CD4-positive, CD25-positive, alpha-beta regulatory T cell (primary cell): Measurements from ENCODE around the gene USP8. TPM values are rescaled to one million over a fixed set of nuclear protein-coding genes. Genes with fewer than 3 reads are reported as not detected.

ENCODE experiments used
- ATAC-seq, 2 donors: fragments of 150-1000 bp; cut with Tn5 transposase; one replicate each; pipeline ENCODE4 v1.10.0; 2021; ENCODE audit warnings: low read depth in 2 of 2, moderate number of reproducible peaks in 2 of 2, moderate library complexity in 1 of 2
- DNase-seq, 3 donors: peaks; one replicate each; pipeline versions ENCODE4 v3.0.0 to v3.0.0-alpha.2; 2012 to 2022; ENCODE audit warnings: mixed read lengths in 1 of 3
- H3K27ac ChIP-seq: one replicate; pipeline ENCODE4 v1.7.0; 2013; ENCODE audit warnings: mild to moderate bottlenecking, low read length; ENCODE audit not compliant: insufficient read depth, poor library complexity, severe bottlenecking
- H3K27me3 ChIP-seq: one replicate; pipeline ENCODE4 v1.7.0; 2013; ENCODE audit warnings: low read length; ENCODE audit not compliant: control insufficient read depth, insufficient read depth
- H3K36me3 ChIP-seq: one replicate; pipeline ENCODE4 v1.7.0; 2013; ENCODE audit warnings: mild to moderate bottlenecking, low read length, moderate library complexity; ENCODE audit not compliant: control insufficient read depth, insufficient read depth
- H3K4me1 ChIP-seq: 2 replicates; pipeline ENCODE4 v1.7.0; 2013; ENCODE audit warnings: mild to moderate bottlenecking, low read length; ENCODE audit not compliant: insufficient read depth, control insufficient read depth, poor library complexity, severe bottlenecking
- H3K4me3 ChIP-seq: one replicate; pipeline ENCODE4 v1.7.0; 2013; ENCODE audit warnings: low read depth, mild to moderate bottlenecking, low read length, moderate library complexity
- H3K9me3 ChIP-seq, 2 experiments: 1 replicate in 1 of 2; 2 replicates in 1 of 2; pipeline ENCODE4 v1.7.0; 2013; ENCODE audit warnings: low read length in 2 of 2, mild to moderate bottlenecking in 1 of 2, moderate library complexity in 1 of 2; ENCODE audit not compliant: control insufficient read depth in 2 of 2
- H3K27ac Mint-ChIP-seq, 3 donors: one replicate each; pipeline ENCODE4 v1.8.0; 2020 to 2022; ENCODE audit warnings: mild to moderate bottlenecking in 3 of 3, mixed read lengths in 3 of 3, moderate library complexity in 2 of 3
- H3K27me3 Mint-ChIP-seq: one replicate; pipeline ENCODE4 v1.8.0; 2022; ENCODE audit warnings: mild to moderate bottlenecking, mixed read lengths
- H3K36me3 Mint-ChIP-seq: one replicate; pipeline ENCODE4 v1.8.0; 2020; ENCODE audit warnings: mixed read lengths
- H3K4me1 Mint-ChIP-seq, 4 donors: one replicate each; pipeline ENCODE4 v1.8.0; 2020 to 2022; ENCODE audit warnings: mixed read lengths in 4 of 4, mild to moderate bottlenecking in 1 of 4
- H3K4me3 Mint-ChIP-seq, 4 donors: one replicate each; pipeline ENCODE4 v1.8.0; 2020 to 2022; ENCODE audit warnings: mild to moderate bottlenecking in 4 of 4, mixed read lengths in 4 of 4, moderate library complexity in 3 of 4
- H3K9me3 Mint-ChIP-seq, 7 donors: one replicate each; pipeline ENCODE4 v1.8.0; 2020 to 2022; ENCODE audit warnings: mixed read lengths in 7 of 7, mild to moderate bottlenecking in 3 of 7, moderate library complexity in 2 of 7
- polyA plus RNA-seq, 4 donors: library from polyadenylated mRNA; unstranded; fragments of 300-500 nt; fragmentation: Illumina TruSeq; gene quantifications; one replicate each; pipeline ENCODE4 v1.2.3, GENCODE V29; 2021
- total RNA-seq: library from RNA; stranded (reverse); gene quantifications from one replicate; pipeline ENCODE4 v1.2.3, GENCODE V29; 2022

USP8 gene
- total and polyA plus RNA-seq, 5 donors from 2014 or later, result 35.4 to 76.8 (median 48.3) TPM

GRCh38 chr15:50452927-50453326 is 28.7 kb downstream of the USP8 start:
- Histone ChIP-seq H3K27me3 (no peaks in the 10 kb centered on the region), H3K27ac (no peak overlapping the region), H3K4me3 (no peak overlapping the region), H3K9me3 (no peaks in the 10 kb centered on the region), H3K36me3 (peaks cover 48% of the 10 kb centered on the region), H3K4me1 (no peaks in the 10 kb centered on the region)
- peaks cover 24% of the 10 kb centered on the region for H3K36me3 Mint-ChIP-seq
- H3K27ac Mint-ChIP-seq, result peak overlapping the region in 2 of 3 donors; percentile 4 to 16
- no peaks in the 10 kb centered on the region for H3K27me3 Mint-ChIP-seq
- no peaks in the 10 kb centered on the region for H3K9me3 Mint-ChIP-seq
- no peak for ATAC-seq
- H3K4me1 Mint-ChIP-seq, result peaks cover 9 to 19% (median 12%) of the 10 kb centered on the region in 4 donors
- H3K4me3 Mint-ChIP-seq, result no peak overlapping the region
- DNase-seq, result no peak

GRCh38 chr15:50458348-50459112 is 34.3 kb downstream of the USP8 start:
- DNase-seq, result no peak
- peak overlapping the region in 2 of 3 donors; percentile 57 to 59 for H3K27ac Mint-ChIP-seq
- peaks cover 39% of the 10 kb centered on the region for H3K36me3 Mint-ChIP-seq
- H3K4me3 Mint-ChIP-seq, result no peak overlapping the region
- H3K27me3 Mint-ChIP-seq, result no peaks in the 10 kb centered on the region
- Histone ChIP-seq H3K36me3 (peaks cover 52% of the 10 kb centered on the region), H3K4me3 (no peak overlapping the region), H3K27ac (no peak overlapping the region), H3K4me1 (no peaks in the 10 kb centered on the region), H3K27me3 (no peaks in the 10 kb centered on the region), H3K9me3 (no peaks in the 10 kb centered on the region)
- peaks cover 0 to 18% (median 8%) of the 10 kb centered on the region in 4 donors for H3K4me1 Mint-ChIP-seq
- ATAC-seq, result no peak
- H3K9me3 Mint-ChIP-seq, result no peaks in the 10 kb centered on the region

- Mint-ChIP-seq H3K9me3 (no peaks in the 10 kb centered on the region), H3K4me3 (no peak overlapping the region), H3K4me1 (peaks cover 3 to 16% (median 5%) of the 10 kb centered on the region in 4 donors), H3K27ac (peak overlapping the region in 2 of 3 donors; percentile 9 to 34), H3K36me3 (peaks cover 31% of the 10 kb centered on the region), H3K27me3 (no peaks in the 10 kb centered on the region)
- Histone ChIP-seq H3K4me1 (no peaks in the 10 kb centered on the region), H3K27ac (no peak overlapping the region), H3K27me3 (no peaks in the 10 kb centered on the region), H3K9me3 (no peaks in the 10 kb centered on the region), H3K36me3 (peaks cover 63% of the 10 kb centered on the region), H3K4me3 (no peak overlapping the region)
- ATAC-seq (no peak), DNase-seq (no peak)
Observed at GRCh38 chr15:50463423-50464358, 39.5 kb downstream of the USP8 start.

GRCh38 chr15:50471072-50471471 is 46.9 kb downstream of the USP8 start:
- H3K9me3 Mint-ChIP-seq, result no peaks in the 10 kb centered on the region
- H3K27ac Mint-ChIP-seq, result peak overlapping the region in 1 of 3 donors; percentile 25
- no peak overlapping the region for H3K4me3 Mint-ChIP-seq
- H3K36me3 Mint-ChIP-seq, result peaks cover 25% of the 10 kb centered on the region
- Histone ChIP-seq H3K4me1 (no peaks in the 10 kb centered on the region), H3K27ac (no peak overlapping the region), H3K27me3 (no peaks in the 10 kb centered on the region), H3K9me3 (no peaks in the 10 kb centered on the region), H3K4me3 (no peak overlapping the region), H3K36me3 (peaks cover 47% of the 10 kb centered on the region)
- peaks cover 0 to 6% (median 2%) of the 10 kb centered on the region in 4 donors for H3K4me1 Mint-ChIP-seq
- DNase-seq (no peak), ATAC-seq (no peak)
- no peaks in the 10 kb centered on the region for H3K27me3 Mint-ChIP-seq

GRCh38 chr15:50476143-50476542 is 51.9 kb downstream of the USP8 start:
- Histone ChIP-seq H3K27me3 (no peaks in the 10 kb centered on the region), H3K9me3 (no peaks in the 10 kb centered on the region), H3K27ac (no peak overlapping the region), H3K36me3 (peaks cover 67% of the 10 kb centered on the region), H3K4me3 (no peak overlapping the region), H3K4me1 (no peaks in the 10 kb centered on the region)
- Mint-ChIP-seq H3K9me3 (peaks cover 0 to 1% (median 0%) of the 10 kb centered on the region in 7 donors), H3K4me1 (peaks cover 7 to 9% (median 9%) of the 10 kb centered on the region in 4 donors), H3K27me3 (no peaks in the 10 kb centered on the region), H3K36me3 (peaks cover 37% of the 10 kb centered on the region), H3K27ac (no peak overlapping the region), H3K4me3 (no peak overlapping the region)
- DNase-seq, result no peak
- no peak for ATAC-seq

- no peaks in the 10 kb centered on the region for H3K27me3 Mint-ChIP-seq
- ATAC-seq, result no peak
- H3K4me1 Mint-ChIP-seq, result peaks cover 7 to 22% (median 12%) of the 10 kb centered on the region in 4 donors
- no peak overlapping the region for H3K4me3 Mint-ChIP-seq
- no peak overlapping the region for H3K27ac Mint-ChIP-seq
- H3K36me3 Mint-ChIP-seq, result peaks cover 41% of the 10 kb centered on the region
- no peak overlapping the region for H3K4me3 ChIP-seq
- peaks cover 0 to 3% (median 0%) of the 10 kb centered on the region in 7 donors for H3K9me3 Mint-ChIP-seq
- no peaks in the 10 kb centered on the region for H3K9me3 ChIP-seq
- no peak for DNase-seq
- H3K36me3 ChIP-seq, result peaks cover 56% of the 10 kb centered on the region
- H3K4me1 ChIP-seq, result no peaks in the 10 kb centered on the region
- H3K27me3 ChIP-seq, result no peaks in the 10 kb centered on the region
- H3K27ac ChIP-seq, result no peak overlapping the region
Observed at GRCh38 chr15:50484781-50485180, 60.6 kb downstream of the USP8 start.

- Mint-ChIP-seq H3K36me3 (peaks cover 44% of the 10 kb centered on the region), H3K4me1 (peaks cover 6 to 21% (median 11%) of the 10 kb centered on the region in 4 donors)
Observed at GRCh38 chr15:50485389-50485788, 61.2 kb downstream of the USP8 start.

More at GRCh38 chr15:50485389-50485788, 61.2 kb downstream of the USP8 start:
- H3K36me3 ChIP-seq, result peaks cover 62% of the 10 kb centered on the region
- Mint-ChIP-seq H3K27me3 (no peaks in the 10 kb centered on the region), H3K27ac (no peak overlapping the region), H3K9me3 (peaks cover 0 to 3% (median 0%) of the 10 kb centered on the region in 7 donors), H3K4me3 (no peak overlapping the region)
- no peak overlapping the region for H3K27ac ChIP-seq
- no peak for DNase-seq
- ATAC-seq, result no peak
- H3K4me3 ChIP-seq, result no peak overlapping the region
- H3K9me3 ChIP-seq, result no peaks in the 10 kb centered on the region
- no peaks in the 10 kb centered on the region for H3K4me1 ChIP-seq
- H3K27me3 ChIP-seq, result no peaks in the 10 kb centered on the region
